Lower lobe of right lung (tissue), 2 donors: ENCODE data around the gene UBA7. TPM values are rescaled to one million over a fixed set of nuclear protein-coding genes. Genes with fewer than 3 reads are reported as not detected.

Source experiments
- ATAC-seq, 2 donors: fragments of 200-7000 bp; cut with Tn5 transposase; one replicate each; pipeline ENCODE4 v1.9.1; 2020 to 2022; ENCODE audit warnings: mild to moderate bottlenecking in 2 of 2, moderate library complexity in 2 of 2
- DNase-seq: peaks from one replicate; pipeline ENCODE4 v3.0.0-alpha.2; 2020
- H3K27ac ChIP-seq: fragments of 200-600 bp; one replicate; pipeline ENCODE4 v1.8.0; 2022
- H3K27me3 ChIP-seq: fragments of 200-600 bp; one replicate; pipeline ENCODE4 v1.8.0; 2022; ENCODE audit warnings: low read depth
- H3K36me3 ChIP-seq: fragments of 200-600 bp; one replicate; pipeline ENCODE4 v1.8.0; 2022; ENCODE audit warnings: mild to moderate bottlenecking
- H3K4me1 ChIP-seq: fragments of 200-600 bp; one replicate; pipeline ENCODE4 v1.8.0; 2022
- H3K4me3 ChIP-seq: fragments of 200-600 bp; one replicate; pipeline ENCODE4 v1.8.0; 2022; ENCODE audit warnings: mild to moderate bottlenecking
- H3K9me3 ChIP-seq: fragments of 200-600 bp; one replicate; pipeline ENCODE4 v1.8.0; 2022
- intact Hi-C: fragments of 100-400 bp; cut with DNase I; formaldehyde crosslinking; loops from one replicate; pipeline ENCODE4 v1.11.0; 2022
- total RNA-seq: library from RNA; stranded (reverse); fragmentation: NEBNext Ultra II Directional; extraction: Animal tissue kit (Norgen Biotek cat#: 25700); gene quantifications from one replicate; pipeline ENCODE4 v1.2.1, GENCODE V29; 2021
- TF ChIP-seq, protein P1 (sequence below): fragments of 200-600 bp; IDR thresholded peaks from one replicate; pipeline ENCODE4 v1.8.0; 2022; ENCODE audit warnings: antibody characterized with exemption, mild to moderate bottlenecking
- donor health status: DM: no; HTN: yes; CAD: no; lungs with severe emphysema.

UBA7 gene
- total RNA-seq, 1 donor from 2014 or later: 128 TPM

- no peak overlapping the region for H3K4me3 ChIP-seq
- TF ChIP-seq, protein P1, sequence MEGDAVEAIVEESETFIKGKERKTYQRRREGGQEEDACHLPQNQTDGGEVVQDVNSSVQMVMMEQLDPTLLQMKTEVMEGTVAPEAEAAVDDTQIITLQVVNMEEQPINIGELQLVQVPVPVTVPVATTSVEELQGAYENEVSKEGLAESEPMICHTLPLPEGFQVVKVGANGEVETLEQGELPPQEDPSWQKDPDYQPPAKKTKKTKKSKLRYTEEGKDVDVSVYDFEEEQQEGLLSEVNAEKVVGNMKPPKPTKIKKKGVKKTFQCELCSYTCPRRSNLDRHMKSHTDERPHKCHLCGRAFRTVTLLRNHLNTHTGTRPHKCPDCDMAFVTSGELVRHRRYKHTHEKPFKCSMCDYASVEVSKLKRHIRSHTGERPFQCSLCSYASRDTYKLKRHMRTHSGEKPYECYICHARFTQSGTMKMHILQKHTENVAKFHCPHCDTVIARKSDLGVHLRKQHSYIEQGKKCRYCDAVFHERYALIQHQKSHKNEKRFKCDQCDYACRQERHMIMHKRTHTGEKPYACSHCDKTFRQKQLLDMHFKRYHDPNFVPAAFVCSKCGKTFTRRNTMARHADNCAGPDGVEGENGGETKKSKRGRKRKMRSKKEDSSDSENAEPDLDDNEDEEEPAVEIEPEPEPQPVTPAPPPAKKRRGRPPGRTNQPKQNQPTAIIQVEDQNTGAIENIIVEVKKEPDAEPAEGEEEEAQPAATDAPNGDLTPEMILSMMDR: no peak
- intact Hi-C loops: no loop called here
- H3K36me3 ChIP-seq: peaks cover 34% of the 10 kb centered on the region
- no peaks in the 10 kb centered on the region for H3K9me3 ChIP-seq
- DNase-seq (no peak), ATAC-seq (no peak)
- H3K27ac ChIP-seq: no peak overlapping the region
- H3K4me1 ChIP-seq: peaks cover 17% of the 10 kb centered on the region
- H3K27me3 ChIP-seq: no peaks in the 10 kb centered on the region
These were observed 41.0 kb downstream of the UBA7 start for GRCh38 chr3:49772703-49773102.

DNA sequence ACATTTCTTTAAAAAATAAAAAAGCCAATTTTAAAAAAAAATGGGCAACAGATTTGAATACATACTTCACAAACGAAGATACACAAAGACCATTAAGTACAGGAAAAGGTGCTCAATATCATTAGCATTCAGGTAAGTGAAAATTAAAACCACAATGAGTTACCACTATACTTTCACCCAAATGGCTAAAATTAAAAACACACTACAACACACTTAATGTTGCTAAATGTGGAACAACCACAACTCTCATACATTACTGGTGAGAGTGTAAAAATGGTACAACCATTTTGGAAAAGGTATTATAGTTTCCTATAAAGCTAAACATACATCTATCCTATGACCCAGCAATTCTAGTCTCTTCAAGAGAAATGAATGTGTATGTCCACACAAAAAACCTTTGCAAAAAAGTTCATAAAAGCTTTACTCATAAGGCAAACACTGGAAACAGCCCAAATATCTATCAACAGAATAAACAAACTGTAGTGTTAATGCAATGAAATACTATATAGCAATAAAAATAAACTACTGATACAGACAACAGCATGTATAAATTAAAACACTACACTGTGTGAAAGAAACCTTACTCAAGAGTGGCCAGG is 42.3 kb downstream of the UBA7 start:
- Histone ChIP-seq H3K36me3 (peaks cover 23% of the 10 kb centered on the region), H3K27me3 (no peaks in the 10 kb centered on the region), H3K27ac (no peak overlapping the region), H3K4me3 (no peak overlapping the region), H3K4me1 (peaks cover 17% of the 10 kb centered on the region), H3K9me3 (no peaks in the 10 kb centered on the region)
- intact Hi-C loops: no loop called here
- DNase-seq (no peak), ATAC-seq (no peak)
- TF ChIP-seq, protein P1: no peak

DNA sequence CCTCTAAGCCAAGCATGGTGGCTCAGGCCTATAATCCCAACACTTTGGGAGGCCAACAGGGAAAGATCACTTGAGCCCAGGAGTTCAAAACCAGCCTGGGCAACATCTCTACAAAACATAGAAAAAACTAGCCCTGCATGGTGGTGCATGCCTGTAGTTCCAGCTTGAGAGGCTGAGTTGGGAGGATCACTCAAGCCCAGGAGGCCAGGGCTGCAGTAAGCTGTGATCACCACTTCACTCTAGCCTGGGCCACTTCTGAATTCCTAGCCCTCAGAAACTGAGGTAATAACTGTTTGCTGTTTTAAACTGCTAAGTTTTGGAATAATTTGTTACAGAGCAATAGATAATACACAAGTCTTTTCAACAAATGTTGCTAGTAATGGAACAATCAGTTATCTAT is 43.8 kb downstream of the UBA7 start:
- DNase-seq: no peak
- peaks cover 17% of the 10 kb centered on the region for H3K36me3 ChIP-seq
- no peak for ATAC-seq
- peaks cover 17% of the 10 kb centered on the region for H3K4me1 ChIP-seq
- H3K27ac ChIP-seq: no peak overlapping the region
- H3K4me3 ChIP-seq: no peak overlapping the region
- H3K27me3 ChIP-seq: no peaks in the 10 kb centered on the region
- intact Hi-C loops: no loop called here
- TF ChIP-seq, protein P1: no peak
- no peaks in the 10 kb centered on the region for H3K9me3 ChIP-seq

DNA sequence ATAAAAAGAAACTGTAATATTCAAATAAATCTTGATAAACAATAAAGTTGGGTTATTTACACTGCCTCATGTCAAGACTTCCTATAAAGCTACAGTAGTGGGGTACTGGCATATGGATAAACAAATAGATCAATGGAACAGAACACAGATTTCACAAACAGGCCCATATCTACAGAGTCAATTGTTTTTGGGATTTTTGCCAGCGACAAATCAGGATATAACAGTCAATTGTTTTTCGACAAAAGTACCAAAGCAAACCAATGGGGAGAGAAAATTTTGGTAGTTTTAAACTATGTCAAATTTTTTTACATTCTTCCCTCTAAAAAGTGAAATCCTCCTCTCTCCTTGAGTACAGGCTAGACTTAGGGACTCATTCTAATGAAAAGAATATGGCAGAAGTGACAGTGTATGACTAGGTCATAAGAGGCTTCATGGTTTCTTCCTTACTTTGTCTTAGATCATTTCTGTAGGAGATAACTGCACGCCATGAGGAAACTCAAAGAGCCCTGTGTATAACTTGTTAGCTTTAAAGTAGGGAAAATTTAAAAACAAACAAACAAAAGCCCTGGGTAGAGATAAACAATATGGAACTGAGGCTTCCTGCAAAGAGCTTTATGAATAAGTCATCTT is 44.4 kb downstream of the UBA7 start:
- H3K36me3 ChIP-seq: peaks cover 16% of the 10 kb centered on the region
- H3K4me1 ChIP-seq: peaks cover 17% of the 10 kb centered on the region
- no peak for DNase-seq
- no peak overlapping the region for H3K27ac ChIP-seq
- intact Hi-C loops: no loop called here
- H3K4me3 ChIP-seq: no peak overlapping the region
- no peaks in the 10 kb centered on the region for H3K9me3 ChIP-seq
- ATAC-seq: no peak
- TF ChIP-seq, protein P1: no peak
- no peaks in the 10 kb centered on the region for H3K27me3 ChIP-seq

GRCh38 chr3:49763981-49764380 is 49.8 kb downstream of the UBA7 start:
- no peak overlapping the region for H3K27ac ChIP-seq
- no peaks in the 10 kb centered on the region for H3K9me3 ChIP-seq
- no peak overlapping the region for H3K4me3 ChIP-seq
- DNase-seq (no peak), ATAC-seq (no peak)
- TF ChIP-seq, protein P1: no peak
- H3K4me1 ChIP-seq: no peaks in the 10 kb centered on the region
- no peaks in the 10 kb centered on the region for H3K27me3 ChIP-seq
- intact Hi-C loops: no loop called here
- peaks cover 8% of the 10 kb centered on the region for H3K36me3 ChIP-seq
